Neutrophil (primary cell): ENCODE measurements around the gene TNFAIP3.

ENCODE experiments used
- H3K27ac ChIP-seq: fragments of 200-600 bp; sonication (generic); 2 replicates; pipeline ENCODE4 v1.5.1; 2016; ENCODE audit warnings: mild to moderate bottlenecking, moderate library complexity
- H3K27me3 ChIP-seq: fragments of 200-600 bp; sonication (generic); 2 replicates; pipeline ENCODE4 v1.6.0; 2016; ENCODE audit warnings: mild to moderate bottlenecking
- H3K36me3 ChIP-seq: fragments of 200-600 bp; sonication (generic); 2 replicates; pipeline ENCODE4 v1.5.1; 2017
- H3K4me1 ChIP-seq, 2 experiments: fragments of 200-600 bp in 1 of 2; sonication (generic) in 1 of 2; 1 replicate in 1 of 2; 2 replicates in 1 of 2; pipeline versions ENCODE4 v1.5.1 to v1.6.1; 2013 to 2016; ENCODE audit warnings: low read depth in 1 of 2, low read length in 1 of 2, mild to moderate bottlenecking in 1 of 2, moderate library complexity in 1 of 2; ENCODE audit not compliant: control insufficient read depth in 1 of 2, insufficient read depth in 1 of 2
- H3K4me3 ChIP-seq, 2 experiments: fragments of 200-600 bp in 1 of 2; sonication (generic) in 1 of 2; 1 replicate in 1 of 2; 2 replicates in 1 of 2; pipeline ENCODE4 v1.5.1; 2013 to 2016; ENCODE audit warnings: low read depth in 1 of 2, low read length in 1 of 2, mild to moderate bottlenecking in 1 of 2, moderate library complexity in 1 of 2
- H3K9me3 ChIP-seq: fragments of 200-600 bp; sonication (generic); 2 replicates; pipeline ENCODE4 v1.5.1; 2016
- TF ChIP-seq, protein P1 (sequence below): fragments of 200-600 bp; sonication (generic); IDR thresholded peaks from 2 replicates; pipeline ENCODE4 v1.5.1; 2016; ENCODE audit warnings: antibody characterized with exemption

The TNFAIP3 gene

DNA sequence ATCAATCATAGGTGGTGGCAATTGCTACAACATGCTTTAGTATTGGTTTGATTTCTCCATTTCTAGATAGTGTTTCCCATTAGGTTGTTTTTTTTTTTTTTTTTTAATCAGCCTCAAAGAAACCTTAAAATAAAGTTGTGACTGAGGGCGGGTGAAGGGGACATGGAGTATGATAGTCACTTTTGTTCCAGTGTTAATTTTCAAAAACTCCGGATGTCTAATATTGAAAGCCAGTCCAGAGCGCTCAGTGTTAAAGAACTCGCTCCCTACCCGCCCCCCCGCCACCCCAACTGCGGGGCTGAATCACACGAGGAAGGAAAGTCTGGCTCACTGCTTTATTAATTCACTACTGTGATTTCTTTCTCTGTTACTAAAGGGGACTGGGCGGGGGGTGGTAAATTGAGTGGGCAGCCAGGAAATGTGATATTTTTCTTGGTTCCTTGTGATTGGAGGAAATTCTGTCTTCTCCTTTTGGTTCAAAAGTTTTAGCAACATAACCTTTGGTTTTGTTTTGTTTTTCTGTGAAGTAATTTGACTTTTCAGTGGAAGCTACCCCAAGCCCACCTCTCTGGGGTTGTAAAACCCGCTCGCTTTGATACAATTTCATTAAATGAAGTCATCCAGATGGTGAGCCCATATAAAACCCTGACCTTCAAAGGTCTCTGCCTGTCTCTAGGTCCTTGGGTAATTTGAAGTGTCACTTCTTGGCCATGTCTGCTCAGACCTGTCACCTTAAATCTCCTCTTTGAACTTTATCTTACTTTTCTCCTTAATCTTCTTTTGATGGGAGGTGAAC is 38.0 kb downstream of the TNFAIP3 start:
- H3K9me3 ChIP-seq, result no peaks in the 10 kb centered on the region
- TF ChIP-seq, protein P1, sequence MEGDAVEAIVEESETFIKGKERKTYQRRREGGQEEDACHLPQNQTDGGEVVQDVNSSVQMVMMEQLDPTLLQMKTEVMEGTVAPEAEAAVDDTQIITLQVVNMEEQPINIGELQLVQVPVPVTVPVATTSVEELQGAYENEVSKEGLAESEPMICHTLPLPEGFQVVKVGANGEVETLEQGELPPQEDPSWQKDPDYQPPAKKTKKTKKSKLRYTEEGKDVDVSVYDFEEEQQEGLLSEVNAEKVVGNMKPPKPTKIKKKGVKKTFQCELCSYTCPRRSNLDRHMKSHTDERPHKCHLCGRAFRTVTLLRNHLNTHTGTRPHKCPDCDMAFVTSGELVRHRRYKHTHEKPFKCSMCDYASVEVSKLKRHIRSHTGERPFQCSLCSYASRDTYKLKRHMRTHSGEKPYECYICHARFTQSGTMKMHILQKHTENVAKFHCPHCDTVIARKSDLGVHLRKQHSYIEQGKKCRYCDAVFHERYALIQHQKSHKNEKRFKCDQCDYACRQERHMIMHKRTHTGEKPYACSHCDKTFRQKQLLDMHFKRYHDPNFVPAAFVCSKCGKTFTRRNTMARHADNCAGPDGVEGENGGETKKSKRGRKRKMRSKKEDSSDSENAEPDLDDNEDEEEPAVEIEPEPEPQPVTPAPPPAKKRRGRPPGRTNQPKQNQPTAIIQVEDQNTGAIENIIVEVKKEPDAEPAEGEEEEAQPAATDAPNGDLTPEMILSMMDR, result no peak
- no peaks in the 10 kb centered on the region for H3K36me3 ChIP-seq
- no peaks in the 10 kb centered on the region for H3K27me3 ChIP-seq
- H3K4me1 ChIP-seq, result peaks cover 5 to 11% of the 10 kb centered on the region in 2 experiments
- no peak overlapping the region for H3K27ac ChIP-seq
- H3K4me3 ChIP-seq, result no peak overlapping the region

DNA sequence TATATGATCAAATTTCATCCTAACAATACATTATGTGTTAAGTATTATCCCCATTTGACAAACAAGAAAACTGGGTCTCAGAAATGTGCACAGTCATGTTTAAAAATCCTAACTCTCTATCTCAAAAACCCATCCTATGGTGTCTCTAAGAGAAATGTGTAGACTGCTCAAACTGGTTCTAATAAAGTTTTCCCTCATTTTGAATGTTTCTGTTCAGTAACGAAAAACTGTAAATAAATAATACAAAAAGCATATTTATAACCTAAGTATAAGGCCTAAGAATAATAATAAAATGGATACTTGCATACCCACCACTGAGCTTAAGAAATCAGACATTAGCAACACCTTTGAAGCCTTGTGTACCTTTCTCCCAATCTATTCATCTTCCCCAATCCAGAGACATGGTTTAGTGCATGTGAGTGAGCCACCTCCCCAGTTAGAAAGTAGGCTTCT is 39.0 kb downstream of the TNFAIP3 start:
- Histone ChIP-seq H3K27me3 (no peaks in the 10 kb centered on the region), H3K36me3 (no peaks in the 10 kb centered on the region), H3K9me3 (no peaks in the 10 kb centered on the region), H3K4me1 (peaks cover 15 to 22% of the 10 kb centered on the region in 2 experiments), H3K4me3 (no peak overlapping the region), H3K27ac (no peak overlapping the region)
- TF ChIP-seq, protein P1, result no peak

DNA sequence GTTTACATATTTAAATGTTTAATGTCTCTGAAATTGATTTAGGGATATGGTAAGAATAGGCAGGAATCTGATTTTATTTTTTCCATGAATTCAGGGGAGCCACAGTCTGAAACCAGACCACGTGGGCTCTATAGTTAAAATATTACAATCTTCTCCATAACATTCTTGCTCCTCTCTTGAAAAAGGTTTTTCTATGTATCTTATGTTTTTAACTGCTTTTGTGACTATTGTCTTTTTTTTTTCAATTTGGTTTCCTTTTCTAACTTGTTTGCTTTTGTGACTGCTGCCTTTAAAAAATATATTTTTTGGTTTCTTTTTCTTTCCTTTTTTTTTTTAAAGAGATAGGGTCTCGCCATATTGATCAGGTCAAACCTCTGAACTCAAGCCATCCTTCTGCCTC is 40.1 kb downstream of the TNFAIP3 start:
- Histone ChIP-seq H3K27ac (no peak overlapping the region), H3K36me3 (no peaks in the 10 kb centered on the region), H3K4me1 (peaks cover 24 to 32% of the 10 kb centered on the region in 2 experiments), H3K27me3 (no peaks in the 10 kb centered on the region), H3K4me3 (no peak overlapping the region), H3K9me3 (no peaks in the 10 kb centered on the region)
- TF ChIP-seq, protein P1, result no peak

DNA sequence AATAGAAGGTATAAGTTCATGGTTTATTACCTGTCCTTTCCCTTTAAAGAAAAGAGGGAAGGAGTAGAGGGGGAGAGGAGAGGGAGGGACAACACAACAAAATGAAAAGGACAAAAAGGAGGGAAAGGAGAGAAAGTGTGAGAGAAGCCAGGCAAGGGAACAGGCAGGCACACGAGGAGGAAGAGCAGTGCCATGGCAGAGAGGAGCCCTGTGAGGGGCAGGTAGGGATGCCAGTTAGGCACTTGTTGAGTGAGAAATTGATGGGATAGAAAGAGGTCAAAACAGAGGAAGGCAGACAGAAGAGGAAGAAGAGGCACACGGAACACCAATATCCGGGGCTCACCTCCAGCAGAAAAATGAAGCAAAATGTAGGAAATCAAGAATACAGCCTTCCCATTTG is 42.5 kb downstream of the TNFAIP3 start:
- TF ChIP-seq, protein P1, result no peak
- Histone ChIP-seq H3K4me3 (no peak overlapping the region), H3K9me3 (no peaks in the 10 kb centered on the region), H3K4me1 (peaks cover 24 to 32% of the 10 kb centered on the region in 2 experiments), H3K27ac (no peak overlapping the region), H3K36me3 (no peaks in the 10 kb centered on the region), H3K27me3 (no peaks in the 10 kb centered on the region)

DNA sequence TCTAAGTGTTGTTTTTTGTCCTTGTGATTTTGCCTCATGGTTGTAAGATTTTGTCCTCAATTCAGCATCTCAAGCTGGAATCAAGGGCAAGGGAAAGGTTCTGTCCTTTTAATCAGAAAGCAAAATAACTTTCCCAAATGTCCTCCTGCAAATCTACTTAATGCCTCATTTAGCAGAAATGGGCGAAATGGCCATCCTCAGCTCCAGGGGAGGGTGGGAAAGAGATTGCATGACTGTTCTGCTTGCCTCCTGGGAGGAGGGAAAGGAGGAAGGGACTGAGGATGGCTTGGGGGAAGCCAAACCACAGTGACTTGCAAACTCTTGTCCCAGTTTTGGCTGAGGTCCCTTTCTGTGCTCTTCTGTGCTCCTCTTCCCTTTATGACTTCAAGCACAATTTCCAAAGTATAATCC is 43.4 kb downstream of the TNFAIP3 start:
- Histone ChIP-seq H3K36me3 (no peaks in the 10 kb centered on the region), H3K4me1 (peaks cover 24 to 28% of the 10 kb centered on the region in 2 experiments), H3K9me3 (no peaks in the 10 kb centered on the region), H3K27me3 (no peaks in the 10 kb centered on the region), H3K4me3 (peak overlapping the region in 1 of 2 experiments; percentile 15), H3K27ac (peak overlapping the region; percentile 67)
- TF ChIP-seq, protein P1, result no peak
